Glomerular visceral epithelial cell (primary cell): ENCODE results near the gene ASTL.

ENCODE experiments used
- DNase-seq: peaks from one replicate; pipeline ENCODE4 v3.0.0-alpha.2; 2016; ENCODE audit errors: extremely low spot score

The ASTL gene

DNA sequence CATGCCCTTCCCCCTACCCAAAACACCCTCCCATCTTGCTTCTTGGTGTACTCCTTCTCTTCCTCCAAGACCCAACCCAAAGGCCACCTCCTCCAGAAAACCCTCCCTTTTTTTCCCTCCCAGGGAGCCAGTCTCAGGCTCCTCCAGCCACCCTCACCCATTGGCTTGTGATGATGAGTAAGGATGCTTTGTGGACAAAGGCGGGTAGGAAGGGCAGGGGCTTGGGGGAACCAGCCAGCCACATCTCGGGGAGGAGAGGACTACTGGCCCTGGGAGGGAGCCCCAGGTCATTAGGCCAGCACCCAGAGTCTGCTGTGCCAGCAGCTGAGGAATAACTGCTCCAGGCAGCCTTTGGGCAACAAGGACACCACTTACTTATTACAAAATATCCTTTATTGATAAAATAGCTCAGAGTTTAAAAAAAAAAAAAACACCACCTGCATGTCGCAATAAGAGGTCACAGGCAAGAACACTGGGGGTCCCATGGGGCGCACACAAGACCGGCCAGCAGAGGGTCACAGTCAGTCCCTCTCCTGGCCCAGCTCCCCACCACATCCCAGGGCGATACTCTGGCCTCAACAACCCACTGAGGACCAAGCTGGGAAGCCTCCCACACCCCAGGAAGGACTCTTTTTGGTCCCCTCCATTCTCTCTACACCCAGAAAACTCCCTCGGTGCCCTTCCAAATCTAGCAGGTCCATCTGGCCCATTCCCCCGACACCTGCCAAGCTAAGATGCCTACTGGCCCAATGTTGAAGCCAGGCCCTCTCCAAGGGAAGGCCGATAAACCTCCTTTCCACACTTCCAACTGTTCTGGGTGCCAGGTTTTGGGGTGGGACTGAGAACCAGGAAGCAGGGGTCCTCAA is 25.6 kb downstream of the ASTL start:
- no peak for DNase-seq

DNA sequence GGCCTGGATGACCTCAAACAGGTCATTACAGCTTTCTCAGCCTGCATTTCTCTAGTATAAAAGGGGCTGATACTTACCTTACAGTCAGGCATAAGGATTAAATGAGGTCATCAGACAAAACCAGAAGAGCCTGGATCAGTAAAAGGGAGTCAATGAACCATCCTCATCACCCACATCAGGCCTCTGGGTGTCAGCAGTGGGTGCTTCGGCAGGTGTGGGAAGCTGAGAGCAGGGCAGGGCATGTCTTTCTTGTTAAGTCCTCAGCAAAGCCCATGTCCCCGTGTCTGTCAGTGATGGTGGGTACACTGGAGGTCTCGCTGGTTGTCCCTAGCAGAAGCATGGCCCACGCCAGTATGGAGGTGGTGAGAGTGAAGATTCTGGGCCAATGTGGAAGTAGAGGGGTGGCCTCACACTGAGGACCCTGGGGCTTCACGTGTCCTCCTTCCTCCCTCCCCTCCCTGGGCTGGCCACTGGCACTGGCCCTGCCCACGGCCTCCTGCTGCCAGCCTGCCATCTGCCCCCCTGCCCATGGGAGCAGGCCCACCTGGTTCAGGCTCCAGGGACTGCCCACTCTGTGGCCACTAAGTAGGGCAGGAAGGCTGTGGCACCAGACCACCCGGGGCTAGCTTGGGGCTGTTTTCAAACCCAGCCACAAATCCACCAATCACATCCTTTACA is 26.3 kb downstream of the ASTL start:
- DNase-seq = no peak

DNA sequence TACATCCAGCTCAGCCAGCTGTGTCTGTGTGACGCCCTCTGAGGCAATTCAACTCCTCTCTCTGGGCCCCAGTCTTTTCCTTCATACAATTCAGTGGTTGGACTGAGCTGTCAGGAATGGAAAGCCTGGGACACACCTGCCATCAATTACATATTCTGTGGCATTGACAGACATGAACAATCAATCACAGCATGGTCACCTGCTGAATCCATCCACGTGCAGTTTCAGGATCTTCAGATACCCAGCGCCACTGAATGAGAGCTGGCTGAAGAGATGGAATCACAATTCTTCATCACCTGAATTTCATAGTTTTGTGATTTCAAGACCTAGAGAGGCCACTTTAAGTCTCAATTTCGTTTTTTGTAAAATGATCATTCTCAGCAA is 27.1 kb downstream of the ASTL start:
- no peak for DNase-seq

DNA sequence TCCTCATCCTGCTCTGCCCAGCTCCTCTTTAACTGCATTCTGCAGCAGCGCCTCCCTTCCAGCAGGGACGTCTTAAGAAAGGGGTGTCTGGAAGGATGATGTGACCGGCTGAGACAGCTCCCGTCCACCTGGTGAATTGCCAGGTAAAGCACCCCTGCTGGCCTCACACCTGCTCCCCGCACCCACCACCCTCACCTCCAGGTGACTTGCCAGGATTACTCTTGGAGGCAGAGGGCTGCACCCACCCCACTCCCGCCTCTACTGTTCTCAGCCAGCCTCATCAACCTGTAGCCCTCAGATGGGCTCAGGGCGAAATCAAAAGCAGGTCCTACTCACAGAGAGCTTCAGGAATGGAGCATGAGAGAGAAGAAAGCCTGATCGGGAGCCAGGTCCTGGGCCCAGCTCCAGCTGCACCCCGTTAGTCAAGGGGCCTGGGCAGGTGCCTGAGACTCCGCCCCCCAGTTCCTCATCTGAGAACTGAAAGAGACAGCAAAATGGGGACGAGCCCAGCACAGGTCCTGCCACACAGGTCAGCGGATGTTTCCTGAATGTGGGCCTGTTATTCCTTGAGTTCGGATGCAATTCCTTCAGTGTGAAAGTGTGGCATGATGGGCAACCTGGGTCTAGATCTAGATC is 27.6 kb downstream of the ASTL start:
- no peak for DNase-seq

DNA sequence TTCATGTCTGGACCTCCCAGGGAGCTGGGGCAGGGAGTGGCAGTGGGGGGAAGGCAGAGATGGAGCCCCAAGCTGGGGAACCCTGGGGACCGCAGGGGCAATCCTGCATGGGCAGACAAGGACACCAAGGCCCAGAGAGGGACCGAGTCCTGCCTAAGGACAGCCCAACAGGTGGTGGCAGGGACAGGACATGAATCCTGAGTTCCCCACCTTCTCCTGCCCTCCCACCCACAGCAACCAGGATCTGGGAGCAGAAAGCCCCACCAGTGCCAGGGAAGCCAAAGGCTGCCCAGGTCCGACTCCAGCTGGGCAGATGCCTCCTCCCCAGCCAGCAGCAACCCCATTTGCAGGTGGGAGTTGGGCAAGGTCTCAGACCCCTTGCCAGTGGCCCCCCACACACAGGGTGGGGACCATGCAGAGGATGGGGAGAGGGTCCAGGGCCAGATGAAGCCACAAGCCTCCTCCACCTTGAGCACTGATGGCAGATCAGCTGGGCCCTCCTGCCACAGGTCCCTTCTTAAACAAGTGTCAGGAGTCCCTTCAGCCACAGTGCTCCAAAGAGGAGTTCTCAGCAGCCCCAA is 28.3 kb downstream of the ASTL start:
- DNase-seq = no peak

DNA sequence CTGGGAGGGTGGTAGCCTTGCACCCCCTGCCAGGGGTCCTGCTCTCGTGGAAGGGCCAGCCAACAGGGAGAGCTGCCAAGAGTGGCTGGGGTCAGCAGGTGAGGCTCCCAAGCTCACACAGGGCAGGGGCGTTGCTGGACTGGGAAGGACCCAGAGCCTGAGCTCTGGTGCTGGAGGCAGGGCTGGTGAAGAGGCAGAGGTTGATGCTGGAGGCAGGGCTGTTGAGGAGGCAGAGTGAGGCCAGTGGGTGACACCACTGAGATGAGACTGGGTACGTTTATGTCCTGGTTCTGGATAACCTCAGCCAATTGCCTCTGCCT is 29.0 kb downstream of the ASTL start:
- DNase-seq = no peak

DNA sequence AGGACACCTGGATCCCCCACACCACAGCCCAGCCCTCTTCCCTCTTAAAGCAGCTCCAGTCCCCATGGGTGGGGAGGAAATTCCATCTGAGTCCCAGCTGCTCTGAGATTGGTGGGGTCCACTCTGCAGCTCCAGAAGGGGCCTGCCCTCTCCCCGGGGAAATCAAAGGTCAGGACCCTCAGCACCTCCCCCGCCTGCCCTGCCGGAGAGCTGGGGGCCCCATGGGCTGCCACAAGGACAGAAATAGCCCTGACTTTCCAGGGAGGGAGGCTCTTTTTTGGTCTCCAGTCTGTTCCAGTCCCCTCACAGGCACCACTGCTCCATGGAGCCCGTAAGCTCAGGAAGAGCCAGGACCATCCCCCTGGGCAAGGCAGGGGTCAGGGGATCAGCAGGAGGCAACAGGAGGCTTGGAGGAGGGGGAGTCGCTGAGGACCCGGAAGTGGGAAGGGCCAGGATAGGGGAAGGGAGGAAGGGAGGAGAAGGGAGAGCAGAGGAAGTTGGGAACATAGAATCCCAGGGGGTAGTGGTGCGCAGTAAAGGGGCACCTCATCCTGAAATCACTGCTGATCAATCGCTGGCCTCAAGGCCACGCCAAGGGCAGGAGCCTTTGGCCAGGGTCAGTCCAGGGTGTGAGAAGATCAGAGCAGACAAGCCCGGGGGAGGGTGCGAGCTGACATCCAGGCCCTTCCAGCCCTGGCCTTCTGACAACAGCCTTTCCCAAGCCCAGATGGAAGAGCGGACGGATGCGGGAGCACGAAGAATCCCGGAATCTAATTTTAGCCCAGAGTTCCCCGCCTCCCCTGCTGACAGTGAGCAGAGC is 29.6 kb downstream of the ASTL start:
- no peak for DNase-seq

DNA sequence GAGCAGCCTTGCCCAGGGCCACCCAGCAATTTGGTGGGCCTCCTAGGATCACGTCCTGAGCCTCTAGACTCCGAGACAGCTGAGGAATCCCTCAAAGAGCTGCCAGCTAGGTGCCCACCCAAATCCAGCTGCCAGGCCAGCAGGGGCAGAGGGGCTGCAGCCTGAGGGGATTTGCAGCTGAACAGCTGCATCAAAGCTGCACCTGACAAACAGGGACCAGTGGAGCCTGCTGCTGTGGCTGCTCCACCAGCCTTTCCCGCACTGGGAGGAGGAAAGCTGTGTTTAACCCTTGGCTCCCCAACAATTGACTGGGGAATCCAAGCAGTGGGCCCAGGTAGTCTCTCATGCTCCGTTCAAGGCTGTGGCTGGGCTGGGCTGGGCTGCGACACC is 30.2 kb downstream of the ASTL start:
- DNase-seq = no peak

DNA sequence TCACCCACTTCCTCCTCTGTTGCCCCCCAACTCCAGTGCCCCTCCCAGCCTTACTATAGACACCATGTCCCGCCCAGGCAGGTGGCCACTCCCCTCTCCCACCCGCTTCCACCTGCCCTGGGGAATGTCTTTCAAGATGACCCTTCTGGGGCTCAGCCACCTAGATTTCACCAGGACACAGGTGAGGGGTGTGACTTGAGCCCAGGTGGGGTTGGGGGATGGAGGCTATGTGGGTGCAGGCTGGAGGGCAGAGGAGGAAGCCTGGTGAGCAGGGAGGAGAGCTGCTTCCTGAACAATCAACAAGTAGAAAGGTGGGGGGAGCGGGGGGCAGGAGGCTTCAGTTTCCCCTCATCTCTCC is 30.6 kb downstream of the ASTL start:
- DNase-seq = no peak

DNA sequence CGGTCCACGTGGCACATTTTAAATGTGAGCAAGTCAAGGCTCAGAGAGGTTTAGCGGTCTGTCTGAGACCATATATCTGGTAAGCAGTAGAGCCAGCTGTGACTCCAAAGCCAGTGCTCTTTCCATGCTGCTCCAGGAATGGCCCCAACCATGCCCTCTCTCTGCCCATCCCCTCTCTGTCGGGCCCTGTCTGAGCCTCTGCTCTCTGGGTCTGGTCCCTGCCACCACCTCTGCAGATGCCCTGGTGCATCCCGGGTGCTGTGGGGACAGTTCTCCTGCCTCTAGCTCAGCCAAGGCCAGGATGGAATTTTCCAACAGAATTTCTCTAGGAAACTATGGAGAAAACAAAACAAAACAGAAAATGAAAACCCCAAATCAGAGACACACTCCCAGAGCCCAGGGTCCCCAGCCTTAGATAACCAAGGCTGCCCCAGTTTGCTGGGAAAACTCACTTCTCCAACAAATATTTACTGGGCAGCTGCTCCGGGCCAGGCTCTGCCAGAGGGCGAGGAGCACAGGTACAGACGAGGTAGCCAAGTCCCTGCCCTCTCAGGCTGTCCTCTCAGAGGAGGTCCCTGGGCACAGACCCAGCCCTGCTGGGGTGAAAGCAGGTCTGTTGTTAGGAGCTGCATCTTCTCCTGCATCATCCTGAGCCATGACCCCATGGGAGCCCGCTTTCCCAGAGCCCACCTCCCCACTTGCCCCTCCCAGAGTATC is 31.2 kb downstream of the ASTL start:
- no peak for DNase-seq

DNA sequence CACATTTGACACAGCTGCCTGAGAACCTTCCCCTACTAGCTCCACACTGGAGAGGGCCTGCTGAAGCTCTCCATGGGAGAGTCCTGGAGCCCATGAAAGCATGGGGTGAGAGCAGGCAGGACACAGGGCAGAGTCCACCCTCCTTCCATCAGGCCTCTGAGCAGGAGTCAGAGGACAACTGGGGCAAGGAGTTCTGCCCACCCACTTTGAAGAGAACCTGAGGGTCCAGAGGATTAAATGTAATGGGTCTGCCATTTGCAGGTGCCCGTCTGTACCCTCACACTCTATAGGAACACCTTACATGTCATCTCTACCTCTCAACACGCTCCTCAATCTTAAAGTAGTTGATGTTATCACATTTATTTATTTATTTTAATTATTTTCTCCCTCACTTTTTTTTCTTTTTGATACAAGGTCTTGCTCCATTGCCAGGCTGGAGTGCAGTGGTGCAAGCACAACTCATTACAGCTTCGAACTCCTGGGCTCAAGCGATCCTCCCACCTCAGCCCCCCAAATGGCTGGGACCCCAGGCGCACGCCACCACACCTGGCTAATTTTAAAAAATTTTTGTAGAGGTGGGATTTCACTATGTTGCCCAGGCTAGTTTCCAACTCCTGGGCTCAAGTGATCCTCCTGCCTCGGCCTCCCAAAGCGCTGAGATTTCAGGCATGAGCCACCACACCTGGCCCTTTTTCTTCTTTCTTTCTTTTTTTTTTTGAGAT is 32.1 kb downstream of the ASTL start:
- DNase-seq = no peak

DNA sequence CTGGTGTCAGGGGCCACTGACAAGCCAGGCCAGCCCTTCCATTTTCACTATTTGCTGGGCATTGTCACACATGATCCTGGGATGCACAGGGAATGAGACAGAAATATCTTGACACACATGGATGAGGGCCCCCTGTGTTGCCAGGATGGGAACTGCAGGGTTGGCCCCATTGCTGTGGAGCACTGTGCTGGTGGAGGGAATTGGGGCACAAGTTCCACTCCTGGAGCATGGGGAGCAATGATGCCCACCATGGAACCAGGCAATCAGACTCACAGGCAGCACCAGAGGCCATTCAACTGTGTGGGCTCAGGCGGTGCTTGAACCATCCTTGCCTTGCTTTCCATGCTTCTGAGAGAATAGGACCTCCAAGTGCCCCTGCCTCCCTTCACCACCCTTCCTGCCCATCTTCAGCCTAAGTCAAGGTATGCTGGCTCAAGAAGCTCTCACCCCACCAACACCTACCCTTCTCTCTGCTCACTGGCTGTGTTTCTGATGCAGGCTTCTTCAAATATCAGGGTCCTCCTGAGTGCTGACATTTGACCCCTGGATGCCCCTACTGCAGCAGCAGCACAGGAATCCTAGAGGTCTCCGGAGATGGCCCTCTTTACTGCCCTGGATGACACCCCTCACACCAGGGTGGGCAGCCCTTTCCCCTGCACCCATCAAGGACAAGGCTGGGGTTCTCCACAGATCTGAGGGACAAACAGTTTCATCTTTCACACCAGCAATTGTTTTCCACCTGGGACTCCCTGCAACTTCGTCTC is 33.0 kb downstream of the ASTL start:
- DNase-seq = no peak

DNA sequence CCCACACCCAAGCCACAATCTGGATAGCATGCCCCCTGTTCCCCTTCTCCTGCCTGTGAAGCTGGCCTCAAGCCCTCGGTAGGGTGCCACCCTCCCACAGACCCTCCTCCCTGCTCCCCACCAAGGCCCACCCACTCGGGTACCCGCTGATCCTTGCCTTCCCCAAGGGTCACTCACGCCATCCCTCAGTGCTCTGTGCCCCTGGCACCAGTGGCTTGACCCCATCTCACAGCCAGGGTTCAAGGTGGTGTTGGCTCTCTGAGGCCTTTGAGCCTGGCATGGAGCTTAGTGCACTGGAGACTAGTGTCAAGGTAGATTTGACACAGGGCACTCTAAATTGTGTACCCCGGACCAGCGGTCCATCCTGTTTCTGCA is 33.8 kb downstream of the ASTL start:
- DNase-seq = no peak

DNA sequence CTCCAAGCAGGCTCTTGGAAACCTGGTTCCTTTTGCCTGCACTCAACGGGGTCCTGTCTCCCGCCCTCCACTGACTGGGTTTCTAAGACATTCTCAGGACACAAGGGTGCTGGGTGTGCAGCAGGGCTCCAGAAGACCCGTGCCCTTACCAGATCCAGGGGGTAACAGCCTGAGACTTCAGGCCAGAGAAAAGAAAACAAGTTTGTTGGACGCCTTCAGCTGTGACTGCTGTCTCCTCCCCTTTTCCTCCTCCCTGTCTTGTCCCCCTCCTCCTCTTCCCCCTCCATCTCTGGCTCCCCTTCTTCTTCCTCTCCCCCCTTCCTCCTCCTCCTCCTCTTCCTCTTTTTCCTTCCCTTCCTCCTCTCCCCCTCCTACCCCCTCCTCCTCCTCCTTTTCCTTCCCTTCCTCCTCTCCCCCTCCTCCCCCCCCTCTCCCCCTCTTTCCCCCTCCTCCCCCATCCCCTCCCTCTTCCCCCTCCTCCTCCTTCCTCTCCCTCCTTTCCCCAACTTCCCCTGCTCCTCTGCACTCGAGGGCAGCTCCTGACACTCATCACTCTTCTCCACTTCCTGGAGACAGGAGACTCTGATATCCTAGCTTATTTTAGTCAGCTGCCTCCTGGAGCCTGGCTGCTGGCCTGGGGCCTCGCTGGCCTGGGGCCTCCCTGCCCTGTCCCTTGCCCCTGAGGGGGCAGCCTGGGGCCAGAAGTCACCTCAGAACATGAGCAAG is 34.4 kb downstream of the ASTL start:
- DNase-seq = no peak

DNA sequence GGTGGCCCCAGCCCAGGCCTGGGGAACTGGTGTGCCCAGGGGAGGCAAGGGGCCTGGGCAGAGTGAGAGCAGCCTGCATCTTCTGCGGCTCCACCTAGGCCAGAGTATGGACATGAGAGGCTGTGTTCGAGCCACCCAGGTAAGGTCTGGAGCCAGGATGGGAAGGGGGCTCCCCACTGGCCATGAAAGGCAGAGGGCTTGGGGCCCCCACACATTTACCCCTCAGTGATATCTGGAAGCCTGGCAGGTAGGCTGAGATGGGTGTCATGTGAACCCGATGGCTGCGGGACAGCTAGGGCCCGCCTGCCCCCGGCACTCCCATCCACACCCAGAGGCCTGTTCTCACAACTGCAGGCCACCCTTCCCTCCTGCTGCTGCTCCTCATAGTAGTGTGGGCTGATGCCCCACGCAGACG is 35.1 kb downstream of the ASTL start:
- no peak for DNase-seq

DNA sequence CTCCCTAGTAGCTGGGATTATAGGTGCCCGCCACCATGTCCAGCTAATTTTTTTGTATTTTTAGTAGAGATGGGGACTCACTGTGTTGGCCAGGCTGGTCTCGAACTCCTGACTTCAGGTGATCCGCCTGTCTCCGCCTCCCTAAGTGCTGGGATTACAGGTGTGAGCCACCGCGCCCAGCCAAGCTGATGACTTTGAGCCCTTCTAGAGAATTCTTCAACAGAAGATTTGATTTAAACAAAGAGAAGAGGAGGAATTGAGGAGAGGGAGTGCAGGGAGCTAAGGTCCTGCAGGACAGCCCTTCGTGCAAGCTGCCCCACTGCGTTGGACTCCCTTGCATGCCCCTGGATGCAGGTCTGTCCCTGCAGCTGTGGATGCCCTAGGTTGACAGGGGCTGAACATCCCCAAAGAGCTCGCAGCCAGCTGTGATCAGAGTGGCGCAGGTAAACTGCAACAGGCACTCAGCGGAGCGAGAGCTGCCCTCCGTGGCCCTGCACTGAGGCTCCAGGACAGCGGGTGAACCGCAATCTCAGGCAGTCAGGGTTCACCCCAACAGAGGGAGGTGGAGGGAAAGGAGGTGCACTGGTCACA is 35.6 kb downstream of the ASTL start:
- DNase-seq = no peak

DNA sequence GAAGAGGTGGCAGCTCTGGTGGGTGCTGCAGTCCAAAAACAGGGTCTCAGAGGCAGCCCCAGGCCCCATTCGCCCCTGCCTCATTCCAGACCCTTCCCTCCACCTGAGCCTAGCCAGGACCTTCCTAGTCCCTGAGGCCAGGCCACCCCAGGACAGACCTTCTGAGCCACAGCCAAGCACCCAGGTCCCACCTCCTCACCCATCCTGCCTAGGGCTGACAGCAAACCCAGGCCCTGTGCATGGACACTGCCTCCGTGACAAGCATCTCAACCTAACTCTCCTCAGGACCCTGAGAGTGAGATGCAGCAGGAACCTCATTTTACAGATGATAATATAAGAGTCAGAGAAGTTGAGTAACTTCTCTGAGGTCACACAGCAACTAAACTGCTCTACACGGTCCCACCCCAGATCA is 37.4 kb downstream of the ASTL start:
- no peak for DNase-seq

DNA sequence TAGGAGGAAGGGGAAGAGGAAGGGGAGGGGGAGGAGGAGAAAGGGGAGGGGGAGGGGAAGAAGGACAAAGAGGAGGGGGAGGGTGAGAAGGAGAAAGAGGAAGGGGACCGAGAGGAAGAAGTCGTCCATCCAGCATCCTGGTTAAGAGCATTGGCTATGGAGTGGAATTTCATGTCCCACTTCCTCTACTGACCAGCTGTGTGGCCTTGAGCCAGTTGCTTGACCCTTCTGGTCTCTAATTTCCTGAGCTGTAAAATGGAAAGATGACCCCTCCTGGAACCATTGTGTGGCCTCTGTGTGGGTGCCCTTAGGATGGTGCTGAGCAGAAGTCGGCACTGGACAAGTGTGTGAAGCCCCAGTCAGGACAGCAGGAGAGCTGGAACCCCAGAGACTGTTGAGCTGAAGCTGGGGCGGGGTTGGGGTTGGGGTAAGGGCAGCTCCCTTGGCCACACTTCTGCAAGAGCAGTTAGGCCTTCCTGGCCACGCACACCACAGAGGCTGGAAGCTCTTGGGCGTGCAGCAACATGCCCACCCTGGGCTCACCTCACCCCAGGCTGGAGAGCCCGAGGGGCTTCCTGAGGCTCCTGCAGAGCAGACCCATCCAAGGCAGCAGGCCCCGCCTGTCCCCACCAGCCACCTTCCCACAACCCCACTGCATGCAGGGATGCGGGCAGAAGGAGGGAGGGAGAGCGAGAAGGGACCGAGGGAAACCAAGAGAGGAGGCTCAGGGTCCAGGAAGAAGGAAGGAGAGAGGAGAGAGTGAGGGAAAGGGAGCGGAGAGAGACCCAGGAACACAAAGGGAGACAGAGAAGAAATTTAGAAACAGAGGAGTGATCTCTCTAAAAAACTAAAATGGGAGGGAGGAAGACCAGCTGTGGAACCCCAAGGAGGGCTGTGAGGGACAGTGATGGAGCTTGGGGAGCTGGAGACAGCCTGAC is 38.2 kb downstream of the ASTL start:
- peak; percentile 11 for DNase-seq
